ENCODE data around the gene CEP104. TPM values are rescaled to one million over a fixed set of nuclear protein-coding genes. Genes with fewer than 3 reads are reported as not detected.

The CEP104 gene
- total and polyA plus RNA-seq, 10 of the 15 experiments (the other 5 are each of a cell fraction or from before 2014, with no cell fraction given), result 7.2 to 34.8 (median 19.3) TPM

GRCh38 chr1:3774946-3775489 lies 82.0 kb downstream of the CEP104 start:
- Histone ChIP-seq H3K9me3 (replicated peaks; ENCODE audit: control insufficient read depth, insufficient read depth, low read length) (no peaks in the 10 kb centered on the region), H3K4me1 (ENCODE audit: control insufficient read depth, insufficient read depth, low read length) (peaks cover 15% of the 10 kb centered on the region), H3K4me3 (no peak overlapping the region), H3K27me3 (replicated peaks in 1 of 2; ENCODE audit: control insufficient read depth in 2 of 2, insufficient read depth in 2 of 2, low read length in 1 of 2) (no peaks in the 10 kb centered on the region; a peak in 1 of 4 replicates), H3K4me2 (ENCODE audit: control insufficient read depth, insufficient read depth) (no peak overlapping the region), H3K9ac (ENCODE audit: control insufficient read depth, insufficient read depth, low read length) (no peak overlapping the region), H3K79me2 (ENCODE audit: control insufficient read depth, insufficient read depth, low read length) (no peaks in the 10 kb centered on the region), H3K27ac (ENCODE audit: control insufficient read depth, insufficient read depth) (no peak overlapping the region), H4K20me1 (ENCODE audit: control insufficient read depth, insufficient read depth) (no peaks in the 10 kb centered on the region), H3K36me3 (ENCODE audit: control insufficient read depth in 2 of 2, insufficient read depth in 2 of 2, low read length in 1 of 2) (peaks cover under 1 to 7% of the 10 kb centered on the region in 2 experiments; a peak in 3 of 4 replicates), H2AFZ (ENCODE audit: control insufficient read depth, low read depth, low read length) (no peak overlapping the region)
- CTCF ChIA-PET, result interaction anchor here (0.9 to 1.5 kb wide), 7 partner anchors 10 to 132 kb away, joined by 3 to 8 read pairs (median 4); partner anchors contain the start of gene LRRC47
- no peak for DNase-seq (ENCODE audit: low read depth, low spot score)
- SMC1A ChIA-PET (ENCODE audit: uncharacterized antibody, unreplicated experiment), result no interaction called here
- 54% methylated on average over 17 of the region's 17 CpGs for WGBS (ENCODE audit: insufficient coverage, insufficient replicate concordance, low lambda C conversion rate, missing lambda C conversion rate)
- POLR2A ChIA-PET, result interaction anchor here (1.3 kb wide), 1 partner anchor 21 kb away, joined by 4 read pairs; the partner anchor contains the start of gene LRRC47
- RAD21 ChIA-PET (ENCODE audit: unreplicated experiment), result interaction anchor here (1.2 to 1.5 kb wide), 3 partner anchors 21 to 29 kb away, joined by 4 to 12 read pairs (median 5); partner anchors contain the start of gene LRRC47
- ATAC-seq, result no peak
- BruUV-seq (replicated peaks), result no TSS peak
- intact Hi-C loops (cut with micrococcal nuclease; ENCODE audit: unreplicated experiment) (no loop called here), in situ Hi-C loops (cut with MboI) (no loop called here)
- no peak for TF ChIP-seq NBN (IDR thresholded peaks at IDR 0.05)
- TF ChIP-seq BCL11A (IDR thresholded peaks at IDR 0.05; ENCODE audit: low read depth, low read length), result no peak
- no peak for TF ChIP-seq ZBTB4 (CRISPR knock-in tag; IDR thresholded peaks at IDR 0.05)
- TF ChIP-seq POLR2AphosphoS5 (IDR thresholded peaks at IDR 0.05; ENCODE audit: low read length), result no peak
- TF ChIP-seq ZNF687 (IDR thresholded peaks at IDR 0.05), result no peak
- no peak for TF ChIP-seq ASH2L (IDR thresholded peaks at IDR 0.05; ENCODE audit: borderline replicate concordance, low read depth)
- no peak for TF ChIP-seq CHD2 (IDR thresholded peaks at IDR 0.05; ENCODE audit: borderline replicate concordance, low read depth, low read length)
- FAIRE-seq, result no peak
